GM12891 (cell line): ENCODE measurements around the gene RAB26.

ENCODE experiments used
- PAX5 ChIP-seq: IDR thresholded peaks from 2 replicates; pipeline ENCODE4 v1.6.1; 2011; ENCODE audit warnings: low read length, moderate library complexity, mild to moderate bottlenecking; ENCODE audit not compliant: insufficient read depth, severe bottlenecking
- POLR2A ChIP-seq: IDR thresholded peaks from 2 replicates; pipeline ENCODE4 v1.6.1; 2011; ENCODE audit warnings: low read depth, low read length, control low read depth
- POLR2AphosphoS5 ChIP-seq: IDR thresholded peaks from 2 replicates; pipeline ENCODE4 v1.6.1; 2011; ENCODE audit warnings: low read depth, low read length, control low read depth
- POU2F2 ChIP-seq: IDR thresholded peaks from 2 replicates; pipeline ENCODE4 v1.6.1; 2011; ENCODE audit warnings: low read depth, mild to moderate bottlenecking, control low read depth, low read length, moderate library complexity
- SPI1 ChIP-seq: IDR thresholded peaks from 2 replicates; pipeline ENCODE4 v1.6.1; 2011; ENCODE audit warnings: low read depth, low read length, control low read depth
- TAF1 ChIP-seq: IDR thresholded peaks from 2 replicates; pipeline ENCODE4 v1.6.1; 2011; ENCODE audit warnings: low read depth, low read length, control low read depth

DNA sequence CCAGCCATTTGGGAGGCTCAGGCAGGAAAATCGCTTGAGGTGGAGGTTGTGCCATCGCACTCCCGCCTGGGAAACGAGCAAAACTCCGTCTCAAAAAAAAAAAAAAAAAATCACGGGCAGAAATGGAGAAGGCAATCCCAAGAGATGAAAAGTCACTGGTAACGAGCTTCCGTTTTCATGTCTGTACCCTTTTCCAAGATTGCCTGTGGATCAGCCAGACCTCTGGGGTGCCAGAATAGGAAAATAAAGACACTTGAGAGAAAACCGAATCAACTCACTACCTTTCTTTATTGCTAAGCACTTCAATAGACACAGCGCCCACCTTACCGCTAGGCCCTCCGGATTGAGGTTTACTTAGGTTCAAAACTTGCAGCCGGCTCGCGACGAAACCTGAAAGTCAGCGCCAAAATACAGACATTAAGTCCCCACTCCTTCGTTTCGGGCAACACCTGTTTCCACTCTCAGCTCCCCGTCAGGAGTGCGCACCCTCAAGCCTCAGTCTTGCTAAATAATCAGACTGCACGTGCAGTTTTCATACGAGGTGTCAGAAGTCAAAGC is 6.2 kb downstream of the RAB26 start:
- TF ChIP-seq POLR2A (no peak), POLR2AphosphoS5 (no peak), POU2F2 (no peak), TAF1 (no peak), SPI1 (no peak), PAX5 (no peak)
